Inflammatory macrophage treated with lipopolysaccharide for 4 hours (primary cell): Measurements from ENCODE around the gene PSMB3.
"Not testable (repeated sequence)": the region's sequence is repeated elsewhere in the genome, so short reads cannot be mapped to it uniquely, and the experiment has no call there.

Source experiments
- DNase-seq: peaks from one replicate; pipeline ENCODE4 v3.0.0-alpha.2; 2020

Gene PSMB3

DNA sequence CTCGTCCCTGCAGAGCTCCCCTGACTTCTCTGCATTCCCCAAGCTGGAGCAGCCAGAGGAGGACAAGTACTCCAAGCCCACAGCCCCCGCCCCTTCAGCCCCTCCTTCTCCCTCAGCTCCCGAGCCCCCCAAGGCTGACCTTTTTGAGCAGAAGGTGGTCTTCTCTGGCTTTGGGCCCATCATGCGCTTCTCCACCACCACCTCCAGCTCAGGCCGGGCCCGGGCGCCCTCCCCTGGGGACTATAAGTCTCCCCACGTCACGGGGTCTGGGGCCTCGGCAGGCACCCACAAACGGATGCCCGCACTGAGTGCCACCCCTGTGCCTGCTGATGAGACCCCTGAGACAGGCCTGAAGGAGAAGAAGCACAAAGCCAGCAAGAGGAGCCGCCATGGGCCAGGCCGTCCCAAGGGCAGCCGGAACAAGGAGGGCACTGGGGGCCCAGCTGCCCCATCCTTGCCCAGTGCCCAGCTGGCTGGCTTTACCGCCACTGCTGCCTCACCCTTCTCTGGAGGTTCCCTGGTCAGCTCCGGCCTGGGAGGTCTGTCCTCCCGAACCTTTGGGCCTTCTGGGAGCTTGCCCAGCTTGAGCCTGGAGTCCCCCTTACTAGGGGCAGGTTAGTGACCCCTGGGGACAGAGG lies 36.1 kb upstream of the PSMB3 start:
- DNase-seq, result no peak

DNA sequence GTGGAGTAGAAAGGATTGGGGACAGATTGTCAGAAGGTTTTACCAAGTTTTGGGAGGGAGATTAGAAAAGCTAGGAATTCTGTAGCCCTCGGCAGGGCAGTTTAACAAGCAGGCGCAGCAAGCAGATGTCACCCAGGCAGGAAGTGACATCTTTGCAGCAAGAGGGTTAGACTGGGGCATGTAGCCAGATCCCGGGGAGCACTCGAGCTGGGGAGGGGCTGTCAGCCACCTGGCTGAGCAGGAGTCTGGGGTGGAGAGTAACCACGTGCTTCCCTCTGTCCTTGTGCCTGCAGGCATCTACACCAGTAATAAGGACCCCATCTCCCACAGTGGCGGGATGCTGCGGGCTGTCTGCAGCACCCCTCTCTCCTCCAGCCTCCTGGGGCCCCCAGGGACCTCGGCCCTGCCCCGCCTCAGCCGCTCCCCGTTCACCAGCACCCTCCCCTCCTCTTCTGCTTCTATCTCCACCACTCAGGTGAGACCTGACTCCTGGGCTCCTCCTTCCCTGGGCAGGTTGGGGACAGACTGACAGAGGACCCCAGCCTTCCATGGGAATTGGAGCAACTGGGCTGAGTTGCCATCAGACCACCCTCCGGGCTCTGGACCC lies 35.3 kb upstream of the PSMB3 start:
- DNase-seq, result no peak

DNA sequence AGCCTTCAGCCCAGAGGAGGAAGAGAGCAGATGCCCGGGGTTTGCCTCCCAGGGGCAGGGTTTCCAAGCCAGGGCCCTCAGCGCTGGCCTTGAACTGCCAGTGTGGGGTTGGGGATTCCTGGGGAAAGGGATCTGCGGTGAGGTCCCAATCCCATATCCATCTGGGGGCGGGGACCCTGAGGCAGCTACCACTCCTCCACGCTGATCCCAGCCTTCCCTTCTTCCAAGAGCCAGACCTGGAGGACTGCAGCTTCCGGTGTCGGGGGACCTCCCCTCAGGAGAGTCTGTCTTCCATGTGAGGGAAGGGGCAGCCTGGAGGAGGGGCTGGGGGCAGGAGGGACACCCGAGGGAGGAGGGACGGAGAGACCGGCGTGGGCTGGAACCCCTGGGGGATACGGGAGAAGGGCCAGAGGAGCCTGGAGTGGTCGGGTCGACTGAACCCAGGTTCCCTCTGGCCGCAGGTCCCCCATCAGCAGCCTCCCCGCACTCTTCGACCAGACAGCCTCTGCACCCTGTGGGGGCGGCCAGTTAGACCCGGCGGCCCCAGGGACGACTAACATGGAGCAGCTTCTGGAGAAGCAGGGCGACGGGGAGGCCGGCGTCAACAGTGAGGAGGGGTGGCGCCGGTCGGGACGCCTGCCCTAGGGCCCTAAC lies 33.1 kb upstream of the PSMB3 start:
- DNase-seq, result no peak

DNA sequence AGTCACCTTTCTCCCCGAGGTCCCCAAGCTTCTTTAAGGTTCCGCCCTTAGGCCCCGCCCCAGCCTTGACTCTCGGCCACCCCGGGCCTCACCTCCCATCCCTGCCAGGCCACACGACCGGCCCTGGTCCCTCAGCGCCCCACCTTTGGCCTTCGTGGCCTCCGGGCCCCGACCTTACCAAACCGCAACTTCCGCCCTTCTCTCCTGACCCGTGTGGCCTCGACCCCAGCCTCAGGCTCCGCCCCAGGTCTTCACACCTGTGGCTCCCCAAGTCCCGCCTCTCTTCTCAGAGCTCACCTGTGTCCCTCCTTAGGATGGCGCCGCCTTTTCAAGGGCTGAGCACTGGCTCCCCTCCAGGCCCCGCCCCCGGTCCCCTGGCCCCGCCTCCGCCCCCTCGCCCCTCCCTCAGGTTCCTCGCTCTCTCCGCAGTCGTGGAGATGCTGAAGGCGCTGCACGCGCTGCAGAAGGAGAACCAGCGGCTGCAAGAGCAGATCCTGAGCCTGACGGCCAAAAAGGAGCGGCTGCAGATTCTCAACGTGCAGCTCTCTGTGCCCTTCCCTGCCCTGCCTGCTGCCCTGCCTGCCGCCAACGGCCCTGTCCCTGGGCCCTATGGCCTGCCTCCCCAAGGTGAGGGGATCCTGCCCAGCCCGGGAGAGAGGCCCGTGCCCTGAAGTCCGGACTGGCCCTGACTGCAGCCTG lies 32.4 kb upstream of the PSMB3 start:
- no peak for DNase-seq

DNA sequence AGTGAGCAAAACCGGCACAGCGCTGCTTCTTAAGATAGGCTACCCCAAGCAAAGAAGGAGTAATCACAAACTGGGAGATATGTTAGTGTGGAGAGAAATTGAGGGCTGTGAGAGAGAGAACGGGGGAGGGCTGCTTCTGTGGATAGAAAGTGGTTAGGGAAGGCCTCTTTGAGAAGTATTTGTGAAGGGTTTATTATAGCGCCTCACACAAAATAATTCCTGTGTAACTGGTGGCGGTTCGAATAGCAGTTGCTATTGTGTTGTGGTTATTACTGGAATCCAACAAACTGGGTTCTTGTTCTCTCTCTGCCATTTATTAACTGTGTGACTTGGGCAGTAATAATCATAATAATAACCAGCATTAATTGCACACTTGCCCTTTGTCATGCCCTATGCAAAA lies 31.6 kb upstream of the PSMB3 start:
- DNase-seq, result no peak

DNA sequence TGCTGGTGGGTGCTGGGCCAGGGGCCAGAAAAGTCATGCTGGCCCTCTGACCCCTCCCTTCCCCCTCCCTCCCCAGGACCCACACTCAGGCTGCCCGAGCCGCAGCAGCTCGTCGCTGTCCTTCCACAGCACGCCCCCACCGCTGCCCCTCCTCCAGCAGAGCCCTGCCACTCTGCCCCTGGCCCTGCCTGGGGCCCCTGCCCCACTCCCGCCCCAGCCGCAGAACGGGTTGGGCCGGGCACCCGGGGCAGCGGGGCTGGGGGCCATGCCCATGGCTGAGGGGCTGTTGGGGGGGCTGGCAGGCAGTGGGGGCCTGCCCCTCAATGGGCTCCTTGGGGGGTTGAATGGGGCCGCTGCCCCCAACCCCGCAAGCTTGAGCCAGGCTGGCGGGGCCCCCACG lies 30.7 kb upstream of the PSMB3 start:
- DNase-seq, result no peak

DNA sequence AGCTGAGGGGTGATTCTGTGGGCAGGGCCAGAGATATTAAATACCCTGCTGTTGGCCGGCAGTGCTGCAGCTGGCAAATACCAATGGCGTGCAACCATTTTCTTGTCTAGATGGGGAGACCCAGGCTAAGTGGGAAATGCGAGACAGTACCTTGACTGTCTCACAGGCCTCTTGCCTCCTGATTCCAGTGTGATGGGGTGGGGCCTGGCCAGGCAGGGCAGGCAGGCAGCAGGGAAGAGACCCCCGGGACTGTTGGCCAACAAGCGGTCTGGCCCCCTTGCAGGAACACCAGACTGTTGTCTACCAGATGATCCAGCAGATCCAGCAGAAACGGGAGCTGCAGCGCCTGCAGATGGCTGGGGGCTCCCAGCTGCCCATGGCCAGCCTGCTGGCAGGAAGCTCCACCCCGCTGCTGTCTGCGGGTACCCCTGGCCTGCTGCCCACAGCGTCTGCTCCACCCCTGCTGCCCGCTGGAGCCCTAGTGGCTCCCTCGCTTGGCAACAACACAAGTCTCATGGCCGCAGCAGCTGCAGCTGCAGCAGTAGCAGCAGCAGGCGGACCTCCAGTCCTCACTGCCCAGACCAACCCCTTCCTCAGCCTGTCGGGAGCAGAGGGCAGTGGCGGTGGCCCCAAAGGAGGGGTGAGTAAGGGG lies 28.1 kb upstream of the PSMB3 start:
- no peak for DNase-seq

DNA sequence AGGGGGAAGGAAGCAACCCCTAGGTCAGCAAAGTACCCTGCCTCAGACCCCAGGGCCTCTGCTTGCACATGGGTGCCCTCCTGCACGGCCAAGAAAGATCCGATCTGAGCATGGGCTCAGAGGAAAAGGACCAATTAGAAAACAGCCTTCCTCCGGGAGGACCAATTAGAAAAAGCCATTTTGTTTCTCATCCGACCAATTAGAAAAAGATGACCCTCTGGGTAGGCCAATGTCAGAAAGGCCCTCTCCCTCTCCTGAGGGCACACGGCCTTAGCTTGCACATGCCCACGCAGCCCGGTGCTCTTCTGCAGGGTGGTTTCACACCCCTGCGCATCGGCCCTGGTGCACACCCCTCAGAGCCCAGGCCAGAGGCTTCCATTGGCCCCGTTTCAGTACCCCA lies 27.5 kb upstream of the PSMB3 start:
- DNase-seq, result no peak

DNA sequence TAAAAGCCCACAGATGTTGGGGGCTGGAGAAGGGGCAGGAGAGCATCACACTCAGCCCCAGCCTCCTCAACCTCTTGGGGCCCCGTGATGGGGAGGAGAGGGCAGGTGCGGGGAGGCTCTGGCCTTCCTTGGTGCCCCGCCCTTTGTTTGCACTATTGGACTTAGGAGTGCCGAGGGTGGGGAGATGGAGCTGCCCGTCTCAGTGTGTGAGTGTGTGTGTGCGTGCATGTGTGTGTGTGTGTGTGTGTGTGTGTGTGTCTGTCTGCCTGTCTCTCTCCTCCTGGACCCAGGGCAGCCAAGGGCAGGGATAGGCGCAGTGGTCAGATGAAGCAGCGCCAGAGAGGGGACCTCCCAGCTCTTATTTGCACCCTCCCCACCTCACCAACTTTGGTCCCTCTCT lies 26.4 kb upstream of the PSMB3 start:
- DNase-seq, result not testable (repeated sequence)

DNA sequence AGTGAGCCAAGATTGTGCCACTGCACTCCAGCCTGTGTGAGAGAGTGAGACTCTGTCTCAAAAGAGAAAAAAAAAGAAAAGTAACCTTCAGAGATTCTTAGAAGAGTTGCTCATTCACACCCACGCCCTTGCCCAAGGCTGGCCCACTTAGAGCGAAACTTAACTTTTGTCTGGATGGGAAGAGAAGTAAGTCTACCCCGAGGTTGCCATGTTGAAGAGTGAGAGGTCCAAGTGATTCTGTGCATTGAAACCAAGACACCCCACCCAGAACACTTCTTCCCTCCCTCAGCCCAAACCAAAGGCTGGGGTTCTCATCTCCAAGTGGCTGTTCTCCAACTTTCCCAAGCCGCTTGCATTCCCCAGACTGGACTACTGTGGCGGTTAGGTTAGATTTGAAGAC lies 24.8 kb upstream of the PSMB3 start:
- peak; percentile 96 for DNase-seq

DNA sequence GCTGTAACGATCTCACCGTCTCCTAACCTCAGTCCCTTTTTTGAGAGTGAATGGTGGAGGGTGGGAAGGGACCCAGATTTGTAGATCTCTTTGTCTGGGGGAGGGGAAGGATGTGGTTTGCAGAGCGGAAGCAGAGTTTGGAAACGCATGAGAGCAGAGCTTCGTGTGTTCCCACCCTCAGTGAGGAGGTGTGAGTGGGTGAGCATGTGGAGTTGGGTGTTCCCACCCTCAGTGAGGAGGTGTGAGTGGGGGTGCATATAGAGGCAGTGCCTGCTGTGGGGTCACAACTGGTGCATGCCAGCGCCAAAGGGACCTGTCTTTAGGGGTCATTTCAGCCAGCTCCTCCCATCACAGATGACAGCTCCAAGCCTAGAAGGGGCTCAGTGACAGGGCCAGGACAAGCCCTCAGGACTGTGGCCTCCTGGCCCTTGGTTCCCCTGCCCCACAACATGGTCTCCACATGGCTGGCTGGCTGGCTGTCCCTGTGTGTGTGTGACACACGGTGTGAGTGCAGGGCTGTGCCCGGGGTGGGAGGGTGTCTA lies 24.2 kb upstream of the PSMB3 start:
- DNase-seq, result peak; percentile 63

DNA sequence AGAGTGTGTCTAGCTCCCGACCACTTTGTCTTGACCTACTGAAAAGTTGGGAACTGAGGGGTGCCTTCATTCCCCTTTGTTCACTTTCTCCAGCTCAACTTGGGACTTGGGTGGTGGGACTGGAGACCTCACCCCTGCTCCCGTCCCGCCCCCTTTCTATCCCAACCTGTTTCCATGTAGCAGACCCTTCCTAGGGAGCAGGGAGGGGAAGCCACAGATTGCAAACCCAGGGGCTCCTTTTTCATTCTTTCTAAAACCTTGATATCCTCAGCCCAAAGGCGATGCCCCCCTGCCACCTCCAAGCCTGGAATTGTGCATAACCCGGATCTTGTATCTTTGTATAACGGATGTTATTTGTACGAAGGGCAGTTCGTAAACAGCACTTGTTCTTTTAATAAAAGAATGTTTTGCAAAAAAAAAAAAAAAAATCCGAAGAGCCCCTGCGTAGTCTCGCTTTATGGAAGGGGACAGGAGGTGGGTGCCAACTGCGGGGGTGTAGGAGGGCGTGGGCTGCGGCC lies 23.1 kb upstream of the PSMB3 start:
- DNase-seq, result no peak

DNA sequence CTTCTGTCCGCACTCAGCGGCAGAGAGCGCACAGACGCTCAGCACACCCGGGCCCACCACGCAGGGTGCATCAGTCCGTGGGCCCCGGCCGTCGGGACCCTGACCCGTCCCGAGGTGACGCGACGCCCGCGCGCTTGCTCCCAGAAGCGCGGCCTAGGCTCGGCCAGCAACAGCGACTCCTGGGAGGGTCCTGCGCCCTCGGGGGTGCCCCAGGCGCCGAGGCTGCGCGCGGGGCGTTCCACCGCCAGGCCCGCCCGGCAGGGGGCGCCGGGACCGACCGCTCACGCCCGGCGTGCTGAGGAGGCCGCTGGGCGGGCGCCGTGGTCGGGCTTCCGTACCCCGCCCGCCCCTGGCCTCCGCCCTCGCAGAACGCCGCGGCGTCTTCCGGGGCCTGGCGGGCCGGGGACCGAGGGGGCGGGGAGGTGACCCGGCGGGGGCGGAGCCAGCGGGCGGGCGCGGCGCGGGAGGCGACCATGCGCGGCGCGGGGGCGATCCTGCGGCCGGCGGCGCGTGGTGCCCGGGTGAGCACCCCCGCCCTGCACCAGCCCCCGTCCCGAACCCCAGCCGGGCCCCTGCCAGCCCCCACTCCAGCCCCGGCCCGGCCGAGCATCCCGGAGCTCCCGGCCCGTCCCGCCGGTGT lies 22.5 kb upstream of the PSMB3 start, which contains the start of gene CISD3:
Gene CISD3 (plus strand): TSS at position 456 of the 640 bp plus-strand sequence. CDS start 18 bp downstream, at position 474.
- DNase-seq, result peak; percentile 87

DNA sequence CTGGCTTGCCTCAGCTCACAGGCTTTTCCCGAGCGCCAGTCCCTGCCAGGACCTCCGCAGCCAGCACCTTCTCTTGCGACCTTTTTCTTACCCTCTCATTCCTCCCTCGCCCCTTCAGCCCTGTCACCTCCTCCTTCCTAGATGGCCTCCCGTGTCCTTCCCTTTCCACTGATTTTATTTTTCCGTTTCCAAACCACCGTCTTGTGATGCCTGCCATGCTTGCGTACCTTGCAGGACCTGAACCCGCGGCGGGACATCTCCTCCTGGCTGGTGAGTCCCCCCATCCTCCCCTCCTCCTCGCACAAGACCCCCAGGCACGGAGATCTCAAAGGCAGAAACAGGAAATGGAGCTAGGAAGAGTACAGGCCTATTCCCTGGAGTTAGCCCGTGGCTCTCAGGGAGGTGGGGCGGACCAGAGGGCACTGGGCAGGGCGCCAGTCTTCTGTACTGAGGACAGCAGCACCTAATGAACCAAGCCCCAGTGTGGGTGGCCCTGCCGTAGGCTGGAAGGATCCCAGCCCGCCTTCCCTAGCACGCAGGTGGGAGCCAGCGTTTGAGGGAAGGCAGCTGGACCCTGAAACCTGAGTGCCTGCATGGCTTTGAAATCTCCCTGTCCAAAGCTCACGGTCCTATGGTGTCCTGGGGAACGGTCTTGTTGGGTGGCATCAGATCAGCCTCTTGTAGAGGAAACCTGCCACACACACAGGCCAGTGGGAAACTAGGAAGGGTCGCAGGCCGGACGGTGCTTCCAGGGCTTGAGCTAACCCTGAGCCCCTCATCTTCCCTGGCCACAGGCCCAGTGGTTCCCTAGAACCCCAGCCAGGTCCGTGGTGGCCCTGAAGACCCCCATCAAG lies 21.8 kb upstream of the PSMB3 start:
- no peak for DNase-seq

DNA sequence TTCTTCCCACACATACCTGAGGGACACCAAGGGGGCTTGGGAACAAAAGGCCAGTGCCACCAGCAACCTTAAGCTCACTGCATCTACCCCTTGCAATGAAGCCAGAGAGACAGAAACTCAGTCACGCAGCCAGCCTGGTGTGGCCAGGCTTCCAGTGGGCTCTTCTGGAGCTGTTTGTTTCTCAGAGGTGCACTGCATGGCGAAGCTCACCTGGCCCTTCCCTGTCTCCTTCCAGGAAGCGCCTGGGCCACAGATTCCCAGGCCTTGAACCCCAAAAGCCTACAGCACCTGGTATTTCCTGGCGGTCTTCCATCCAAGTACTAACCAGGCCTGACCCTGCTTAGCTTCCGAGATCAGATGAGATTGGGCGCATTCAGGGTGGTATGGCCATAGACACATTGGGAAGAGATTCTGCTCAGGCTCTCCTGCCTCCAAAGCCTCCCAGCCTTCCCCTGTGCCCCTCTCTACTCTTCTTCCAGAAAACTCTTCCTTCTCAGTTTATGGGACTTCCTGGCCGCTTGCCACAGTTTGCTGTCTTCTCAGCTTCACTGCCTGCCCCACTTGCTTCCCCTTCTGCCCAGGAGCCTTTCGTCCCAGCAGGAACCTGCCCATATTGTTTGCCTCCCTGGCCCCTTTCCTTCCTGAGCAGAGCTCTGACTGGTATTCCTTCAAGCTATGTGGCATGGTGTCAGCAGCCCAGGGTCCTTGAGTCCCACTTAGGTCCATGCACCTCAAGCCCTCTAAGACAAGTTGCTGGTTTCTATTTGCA lies 20.8 kb upstream of the PSMB3 start:
- peak; percentile 25 for DNase-seq

DNA sequence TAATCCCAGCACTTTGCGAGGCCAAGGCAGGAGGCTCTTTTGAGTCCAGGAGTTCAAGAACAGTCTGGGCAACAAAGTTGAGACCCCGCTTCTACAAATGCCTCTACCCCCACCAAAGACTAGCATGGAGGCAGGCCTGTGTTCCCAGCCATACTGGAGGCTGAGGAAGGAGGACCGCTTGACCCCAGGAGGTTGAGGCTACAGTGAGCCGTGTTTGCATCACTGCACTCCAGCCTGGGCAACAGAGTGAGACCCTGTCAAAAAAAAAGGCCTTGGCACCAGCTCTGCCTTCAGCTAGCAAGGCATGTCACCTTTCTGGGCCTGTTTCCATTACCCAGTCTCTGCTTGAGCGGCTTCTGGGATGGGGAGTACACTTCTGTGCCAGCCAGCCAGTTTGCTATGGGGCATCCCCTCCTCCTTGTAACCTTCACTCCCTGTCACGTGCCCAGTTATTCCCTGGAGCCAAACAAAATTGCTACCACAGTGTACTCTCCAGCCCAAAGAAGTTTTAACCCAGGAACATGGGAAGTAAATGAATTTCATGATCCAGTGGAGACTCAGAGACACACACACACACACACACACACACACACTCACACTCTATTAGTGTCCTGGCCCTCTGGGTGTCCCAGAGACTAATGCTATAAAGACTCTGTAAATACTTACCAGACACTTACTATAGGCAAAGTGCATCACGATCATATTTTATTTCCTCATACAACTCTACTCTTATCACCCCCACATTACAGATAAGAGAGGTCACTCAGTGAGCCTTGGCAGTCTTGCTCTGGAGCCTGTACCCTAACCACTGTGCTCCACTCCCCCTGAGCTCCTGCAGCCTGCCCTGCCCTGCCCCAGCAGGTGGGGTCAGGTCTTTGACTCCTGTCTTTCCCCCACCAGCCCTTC lies 19.9 kb upstream of the PSMB3 start:
- DNase-seq, result no peak

DNA sequence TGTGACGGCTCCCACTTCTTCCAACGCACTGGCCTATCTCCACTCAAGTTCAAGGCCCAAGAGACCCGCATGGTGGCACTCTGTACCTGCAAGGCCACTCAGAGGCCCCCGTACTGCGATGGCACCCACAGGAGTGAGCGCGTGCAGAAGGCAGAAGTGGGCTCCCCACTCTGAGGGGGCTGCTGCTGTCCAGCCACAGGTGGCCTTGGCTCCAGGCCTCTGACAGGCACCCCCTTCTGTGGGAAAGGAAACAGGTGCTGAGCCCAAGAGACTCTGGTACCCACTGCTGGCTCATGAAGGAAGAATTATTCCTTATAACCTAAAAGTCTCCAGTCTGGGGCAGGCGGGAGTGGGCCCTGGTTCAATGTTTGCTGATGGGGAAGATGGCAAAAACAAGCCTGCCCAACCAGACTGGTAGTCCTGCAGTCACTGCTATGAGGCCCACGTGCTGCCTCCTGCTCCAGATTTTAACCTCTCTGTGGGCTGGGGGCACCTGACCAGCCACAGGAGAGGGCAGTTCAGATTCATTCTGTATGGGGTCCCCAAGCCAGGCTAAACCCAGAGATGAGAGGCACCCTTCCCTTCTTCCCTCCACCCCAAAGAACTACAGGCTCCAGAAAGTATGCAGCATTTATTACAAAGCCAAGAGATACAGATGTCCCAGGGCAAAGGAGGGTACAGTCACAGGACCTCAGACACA lies 19.1 kb upstream of the PSMB3 start:
- DNase-seq, result no peak
